DMS79 (cell line): Measurements from ENCODE around the gene NFIB.

Experiments used
- DNase-seq: peaks from one replicate; lab custom pipeline; 2025; lab: John Stamatoyannopoulos, UW

The NFIB gene

GRCh38 chr9:14188538-14188937 lies 125.4 kb downstream of the NFIB start:
- DNase-seq = no peak

- DNase-seq = no peak
Observed at GRCh38 chr9:14188011-14188410, 125.9 kb downstream of the NFIB start.

- no peak for DNase-seq
Observed at GRCh38 chr9:14186096-14186495, 127.8 kb downstream of the NFIB start.

GRCh38 chr9:14185016-14185415 lies 128.9 kb downstream of the NFIB start:
- no peak for DNase-seq

GRCh38 chr9:14183001-14183400 lies 130.9 kb downstream of the NFIB start:
- DNase-seq = no peak

- no peak for DNase-seq
Observed at GRCh38 chr9:14180960-14181537, 132.9 kb downstream of the NFIB start.

- no peak for DNase-seq
Observed at GRCh38 chr9:14180093-14180959, 133.6 kb downstream of the NFIB start.

- no peak for DNase-seq
Observed at GRCh38 chr9:14179449-14179848, 134.5 kb downstream of the NFIB start.

GRCh38 chr9:14175778-14176177 lies 138.2 kb downstream of the NFIB start:
- no peak for DNase-seq

- DNase-seq = peak; percentile 10
Observed at GRCh38 chr9:14173713-14174112, 140.2 kb downstream of the NFIB start.

GRCh38 chr9:14170973-14171596 lies 142.9 kb downstream of the NFIB start:
- DNase-seq = no peak

- no peak for DNase-seq
Observed at GRCh38 chr9:14170392-14170931, 143.5 kb downstream of the NFIB start.

- DNase-seq = no peak
Observed at GRCh38 chr9:14168381-14168780, 145.6 kb downstream of the NFIB start.

GRCh38 chr9:14165376-14166035 lies 148.4 kb downstream of the NFIB start:
- DNase-seq = peak; percentile 88

- peak; percentile 54 for DNase-seq
Observed at GRCh38 chr9:14164908-14165307, 149.0 kb downstream of the NFIB start.

- DNase-seq = peak; percentile 18
Observed at GRCh38 chr9:14159440-14160216, 154.3 kb downstream of the NFIB start.

- DNase-seq = no peak
Observed at GRCh38 chr9:14158916-14159315, 155.0 kb downstream of the NFIB start.

GRCh38 chr9:14158136-14158813 lies 155.7 kb downstream of the NFIB start:
- DNase-seq = no peak

GRCh38 chr9:14157191-14157590 lies 156.8 kb downstream of the NFIB start:
- DNase-seq = no peak

GRCh38 chr9:14156046-14156445 lies 157.9 kb downstream of the NFIB start:
- DNase-seq = peak; percentile 79

GRCh38 chr9:14155237-14155636 lies 158.7 kb downstream of the NFIB start:
- no peak for DNase-seq
